Measurements from ENCODE around the gene CIITA.

The CIITA gene

DNA sequence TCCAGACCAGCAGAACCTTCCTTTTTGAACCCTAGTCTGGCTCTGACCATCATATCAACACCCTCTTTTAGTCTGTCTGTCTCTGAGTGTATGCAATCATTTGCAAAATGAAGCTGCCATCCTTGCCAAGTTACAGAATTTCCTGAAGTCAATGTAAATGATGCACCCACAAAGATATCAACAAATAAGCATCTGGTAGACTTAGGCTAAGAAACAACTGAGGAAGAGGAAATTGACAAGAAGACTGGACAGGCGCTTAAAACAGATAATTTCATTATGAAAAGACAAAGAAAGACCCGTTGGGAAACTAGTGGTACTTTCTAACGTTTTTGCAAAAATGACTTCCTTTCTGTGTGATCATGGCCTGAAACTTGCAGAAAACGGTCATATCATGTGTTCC is 24.7 kb upstream of the CIITA start:
- no peak for DNase-seq (ENCODE audit: low spot score)

DNA sequence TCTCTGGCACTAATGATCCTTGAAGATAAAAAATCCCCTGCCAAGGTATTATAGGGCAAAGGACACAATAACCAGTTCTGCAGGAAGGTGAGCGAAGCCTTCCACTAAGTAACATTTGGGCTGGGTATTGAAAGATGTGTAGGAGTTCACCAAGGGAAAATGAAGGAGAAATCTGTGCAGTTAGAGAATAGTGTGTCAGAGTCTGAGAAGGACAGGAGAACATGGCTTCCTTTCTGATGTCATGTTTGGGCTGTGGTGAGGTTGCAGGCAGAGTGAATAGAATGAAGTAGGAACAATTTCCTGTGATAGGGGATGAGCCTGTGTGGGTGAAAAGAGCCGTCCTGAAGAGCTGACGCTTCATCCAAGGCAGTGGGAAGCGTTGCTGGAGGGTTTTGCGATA is 24.1 kb upstream of the CIITA start:
- DNase-seq (ENCODE audit: low spot score) = no peak

DNA sequence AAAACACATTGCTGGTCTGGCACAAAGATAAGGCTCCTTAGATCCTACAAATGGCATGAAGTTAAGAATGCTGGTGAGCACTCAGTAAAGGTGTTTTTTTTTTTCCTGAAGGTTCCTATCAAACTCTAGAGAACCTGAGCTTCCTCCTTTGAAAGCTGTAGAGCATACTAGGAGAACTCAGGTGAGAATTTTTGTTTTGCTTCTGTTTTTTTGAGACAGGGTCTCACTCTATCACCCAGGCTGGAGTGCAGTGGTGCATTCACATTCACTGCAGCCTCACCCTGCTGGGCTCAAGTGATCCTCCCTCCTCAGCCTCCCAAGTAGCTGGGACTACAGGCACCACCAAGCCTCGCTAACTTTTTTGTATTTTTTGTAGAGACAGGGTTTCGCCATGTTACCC is 21.0 kb upstream of the CIITA start:
- no peak for DNase-seq (ENCODE audit: low spot score)

DNA sequence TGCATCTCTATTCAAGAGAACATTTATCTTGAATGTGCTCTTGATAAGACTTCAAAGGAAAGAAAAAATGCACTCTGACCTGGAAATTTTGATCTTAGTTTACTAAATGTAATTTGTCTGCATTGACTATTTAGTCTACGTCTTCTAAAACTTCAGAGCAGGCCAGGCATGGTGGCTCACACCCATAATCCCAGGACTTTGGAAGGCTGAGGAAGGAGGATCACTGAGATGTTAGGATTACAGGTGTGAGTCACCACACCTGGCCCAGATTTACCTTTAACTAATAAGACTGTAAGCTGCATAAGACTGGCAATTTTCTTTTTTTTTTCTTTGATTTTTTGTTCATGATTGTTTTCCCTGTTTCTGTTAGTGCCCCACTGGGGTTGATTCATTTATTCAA is 18.8 kb upstream of the CIITA start:
- DNase-seq (ENCODE audit: low spot score) = no peak

DNA sequence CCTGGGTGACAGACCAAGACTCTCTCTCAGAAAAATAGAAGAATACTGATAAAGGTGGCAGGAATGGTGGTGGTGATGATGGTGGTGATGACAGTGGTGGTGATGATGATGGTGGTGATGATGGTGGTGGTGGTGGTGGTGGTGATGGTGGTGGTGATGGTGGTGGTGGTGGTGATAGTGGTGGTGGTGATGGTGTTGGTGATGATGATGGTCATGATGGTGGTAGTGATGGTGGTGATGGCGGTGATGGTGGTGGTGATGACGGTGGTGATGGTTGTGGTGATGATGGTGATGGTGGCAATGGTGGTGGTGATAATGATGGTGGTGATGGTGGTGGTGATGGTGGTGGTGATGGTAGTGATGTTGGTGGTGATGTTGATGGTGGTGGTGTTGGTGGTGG is 18.0 kb upstream of the CIITA start:
- no peak for DNase-seq (ENCODE audit: low spot score)

DNA sequence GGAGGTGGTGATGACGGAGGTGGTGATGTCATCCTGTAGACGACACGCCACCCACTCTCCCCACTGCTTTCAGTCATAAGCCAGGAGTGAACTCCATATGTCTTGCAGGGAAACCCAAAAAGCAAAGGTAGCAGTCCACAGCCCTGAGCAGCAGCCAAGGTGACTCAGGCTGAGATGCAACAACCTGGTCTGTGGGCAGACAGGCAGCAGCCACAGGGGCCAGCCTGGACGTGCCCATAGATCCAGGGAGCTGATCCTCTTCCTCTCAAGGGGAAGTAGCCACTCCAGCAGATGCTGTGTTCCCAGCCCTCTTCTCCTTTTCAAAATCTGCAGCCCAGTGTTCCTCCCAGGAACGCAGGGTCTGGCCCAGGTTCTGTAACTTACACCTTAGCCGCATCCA is 17.3 kb upstream of the CIITA start:
- DNase-seq (ENCODE audit: low spot score) = no peak

DNA sequence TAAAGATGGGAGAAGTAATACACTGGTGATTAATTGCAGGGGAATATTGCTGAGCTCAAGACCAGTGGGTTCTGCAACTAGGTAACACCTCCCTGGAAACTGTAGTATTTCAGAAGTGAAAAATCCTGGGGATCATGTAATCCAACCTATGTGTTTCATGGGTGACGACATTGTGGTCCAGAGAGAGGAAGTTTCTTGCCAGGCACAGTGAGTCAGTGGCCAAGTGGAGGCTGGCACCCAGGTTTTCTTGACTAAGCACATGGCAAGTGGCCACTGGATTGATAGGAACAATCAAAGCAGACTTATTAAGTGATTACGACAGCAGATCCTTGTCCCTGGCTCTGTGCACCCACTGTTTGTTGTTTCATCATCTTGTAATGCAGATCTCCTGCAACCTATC is 14.6 kb upstream of the CIITA start:
- DNase-seq (ENCODE audit: low spot score) = no peak

DNA sequence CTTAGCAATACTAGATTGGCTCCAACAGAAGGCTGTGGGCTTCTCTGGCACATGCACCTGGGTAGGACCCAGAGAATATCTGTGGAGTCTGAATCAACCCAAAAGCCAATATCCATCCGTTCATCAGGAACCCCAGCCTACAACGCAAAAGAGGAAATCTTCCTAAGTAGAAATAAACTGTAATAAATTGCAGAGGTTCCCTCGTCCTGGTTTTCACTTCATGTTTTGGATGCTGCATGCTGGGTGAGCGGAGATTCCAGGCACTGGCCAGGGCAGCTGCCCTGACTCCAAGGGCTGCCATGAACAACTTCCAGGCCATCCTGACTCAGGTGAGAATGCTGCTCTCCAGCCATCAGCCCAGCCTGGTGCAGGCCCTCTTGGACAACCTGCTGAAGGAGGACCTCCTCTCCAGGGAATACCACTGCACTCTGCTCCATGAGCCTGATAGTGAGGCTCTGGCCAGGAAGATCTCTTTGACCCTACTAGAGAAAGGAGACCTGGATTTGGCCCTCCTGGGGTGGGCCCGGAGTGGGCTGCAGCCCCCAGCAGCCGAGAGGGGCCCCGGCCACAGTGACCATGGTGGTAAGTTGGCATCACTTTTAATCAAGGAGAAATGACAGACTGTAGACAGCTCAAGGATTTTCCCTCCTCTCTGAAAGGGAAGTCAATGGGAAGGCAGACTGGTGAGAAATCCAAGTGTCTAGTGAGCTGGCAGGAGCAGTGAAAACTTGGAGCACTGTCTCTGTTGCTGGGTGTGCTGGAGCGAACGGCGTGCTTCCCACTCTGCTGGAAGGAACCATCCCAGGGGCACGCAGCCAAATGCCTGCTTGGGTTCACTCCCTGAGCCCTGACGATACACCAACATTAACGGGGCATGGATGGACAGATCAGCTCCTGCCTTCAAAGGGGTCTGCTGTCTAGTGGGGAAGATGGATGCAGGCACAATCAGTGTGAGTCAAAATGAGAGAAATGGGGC is 10.7 kb upstream of the CIITA start:
- no peak for DNase-seq (ENCODE audit: low spot score)

DNA sequence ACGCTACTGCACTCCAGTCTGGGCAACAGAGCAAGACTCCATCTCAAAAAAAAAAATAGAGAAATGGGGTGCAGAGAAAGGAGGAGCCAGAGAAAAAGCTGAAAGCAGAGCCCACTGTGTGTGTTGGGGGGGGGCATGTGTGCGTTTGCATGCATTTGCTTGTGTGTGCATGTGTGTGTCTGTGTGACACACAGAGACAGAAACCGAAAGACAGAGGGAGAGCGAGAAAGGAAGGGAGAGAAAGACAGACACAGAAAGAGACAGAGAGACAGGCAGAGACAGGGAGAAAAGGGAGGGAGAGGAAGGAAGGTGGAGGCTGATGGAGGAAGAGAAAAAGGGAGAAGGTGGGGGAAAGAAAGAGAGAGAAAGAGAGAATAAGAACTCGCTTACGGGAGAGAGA is 9.8 kb upstream of the CIITA start:
- DNase-seq (ENCODE audit: low spot score) = no peak

DNA sequence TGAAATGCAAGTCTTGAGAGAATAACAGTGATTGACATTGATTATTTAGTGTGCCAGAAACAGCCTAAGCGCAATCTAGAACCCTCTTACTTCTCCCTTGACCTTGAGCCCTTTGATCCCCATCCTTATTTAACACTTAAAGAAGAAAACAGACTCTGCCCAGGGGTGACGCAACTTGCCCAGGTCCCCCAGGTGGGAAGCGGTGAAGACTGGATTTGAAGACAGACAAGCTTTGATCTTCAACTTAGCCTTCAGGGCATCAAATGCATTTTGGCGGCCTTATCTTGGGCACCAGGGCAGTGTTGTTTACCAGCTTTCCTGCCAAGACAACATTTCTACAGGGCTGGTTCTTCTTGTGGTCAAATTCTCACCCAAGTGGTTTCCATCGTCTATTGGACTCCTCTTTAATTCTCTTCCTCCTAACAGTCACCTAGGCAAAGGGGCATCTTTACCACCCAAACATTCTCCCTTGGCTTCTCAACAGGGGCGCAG is 8.9 kb upstream of the CIITA start:
- DNase-seq (ENCODE audit: low spot score) = no peak

DNA sequence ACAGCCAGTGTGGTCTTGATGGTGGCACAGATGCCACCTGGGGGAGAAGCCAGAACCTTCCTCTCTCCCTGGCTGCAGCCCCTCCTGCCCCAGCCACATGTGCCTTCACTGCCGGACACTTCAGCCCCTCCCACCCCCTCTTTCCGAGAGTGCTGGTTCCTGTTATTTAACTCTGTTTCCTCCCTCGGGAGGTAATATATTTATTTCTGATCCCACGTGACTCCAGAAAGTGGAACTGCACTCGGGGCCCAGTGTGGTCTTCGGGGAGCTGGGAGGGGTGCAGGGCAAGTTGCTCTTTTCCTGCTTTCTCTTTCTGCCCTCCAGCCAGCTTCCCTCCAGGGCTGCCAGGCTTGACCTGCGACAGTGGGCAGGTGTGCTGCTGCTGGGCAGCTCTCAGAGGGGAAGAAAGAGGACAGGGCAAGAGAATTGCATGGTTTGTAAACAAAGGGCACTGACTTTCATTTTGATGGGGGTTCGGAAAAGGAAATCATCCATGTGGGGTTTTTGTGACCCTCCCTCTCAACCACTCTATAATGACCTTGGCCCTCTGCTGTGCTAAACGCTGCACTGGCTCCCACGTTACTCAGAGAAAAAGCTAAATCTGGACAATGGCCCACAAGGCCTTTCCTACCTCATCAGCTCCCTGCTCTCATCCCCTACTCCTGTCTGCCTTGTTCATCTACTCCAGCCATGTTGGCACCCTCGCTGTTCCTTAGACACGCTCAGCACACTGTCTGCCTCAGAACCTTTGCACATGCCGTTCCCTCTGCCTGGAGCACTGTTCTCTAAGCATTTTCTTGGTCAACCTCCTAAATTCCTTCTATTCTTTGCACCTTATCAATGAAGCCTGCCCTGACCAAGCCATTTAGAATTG is 8.2 kb upstream of the CIITA start:
- no peak for DNase-seq (ENCODE audit: low spot score)

DNA sequence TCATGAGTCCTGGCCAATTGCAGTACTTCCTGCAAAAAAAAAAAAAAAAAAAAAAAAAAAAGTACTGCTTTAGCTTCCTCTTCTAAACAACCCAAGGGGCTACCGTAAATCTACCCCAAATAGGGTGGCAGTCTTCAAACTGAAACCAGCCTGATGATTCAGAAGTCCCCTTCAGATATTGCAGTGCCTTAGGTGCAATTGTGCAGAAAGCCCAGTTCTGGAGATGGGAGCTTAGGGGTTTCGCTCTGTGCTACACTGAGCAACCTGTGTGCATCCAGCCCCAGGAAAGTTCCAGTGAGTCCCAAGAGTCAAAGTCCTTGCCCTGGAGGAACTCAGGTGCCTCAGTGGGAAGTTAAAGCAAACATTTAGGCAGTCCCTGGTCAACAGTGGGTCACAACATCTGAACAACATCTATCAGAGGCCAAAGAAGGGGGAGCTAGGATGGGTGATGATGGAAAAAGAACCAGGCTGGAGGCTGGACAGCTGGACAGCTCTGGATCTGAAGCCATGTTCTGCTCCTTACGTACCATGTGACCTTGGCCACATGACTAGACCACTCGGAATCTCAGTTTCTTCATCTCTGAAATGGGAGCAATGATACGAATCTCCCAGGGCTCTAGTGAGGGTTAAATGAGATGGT is 6.7 kb upstream of the CIITA start:
- no peak for DNase-seq (ENCODE audit: low spot score)

DNA sequence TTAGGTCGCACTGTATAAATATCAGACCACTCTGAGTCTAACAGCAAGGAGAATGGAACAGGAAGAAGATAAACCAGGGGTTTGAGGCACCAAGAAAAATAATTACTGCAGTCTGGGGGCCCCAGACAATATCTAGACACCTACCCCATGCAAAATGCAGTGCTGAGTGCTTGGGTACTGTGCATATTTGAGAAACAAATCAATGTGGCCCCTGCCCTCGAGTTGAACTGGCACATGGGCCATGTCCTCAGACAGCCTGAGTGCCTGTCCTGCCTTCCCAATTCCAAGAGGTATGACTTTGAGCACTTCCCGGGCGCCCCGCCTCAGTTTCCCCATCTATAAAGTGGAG is 6.2 kb upstream of the CIITA start:
- DNase-seq (ENCODE audit: low spot score) = no peak

DNA sequence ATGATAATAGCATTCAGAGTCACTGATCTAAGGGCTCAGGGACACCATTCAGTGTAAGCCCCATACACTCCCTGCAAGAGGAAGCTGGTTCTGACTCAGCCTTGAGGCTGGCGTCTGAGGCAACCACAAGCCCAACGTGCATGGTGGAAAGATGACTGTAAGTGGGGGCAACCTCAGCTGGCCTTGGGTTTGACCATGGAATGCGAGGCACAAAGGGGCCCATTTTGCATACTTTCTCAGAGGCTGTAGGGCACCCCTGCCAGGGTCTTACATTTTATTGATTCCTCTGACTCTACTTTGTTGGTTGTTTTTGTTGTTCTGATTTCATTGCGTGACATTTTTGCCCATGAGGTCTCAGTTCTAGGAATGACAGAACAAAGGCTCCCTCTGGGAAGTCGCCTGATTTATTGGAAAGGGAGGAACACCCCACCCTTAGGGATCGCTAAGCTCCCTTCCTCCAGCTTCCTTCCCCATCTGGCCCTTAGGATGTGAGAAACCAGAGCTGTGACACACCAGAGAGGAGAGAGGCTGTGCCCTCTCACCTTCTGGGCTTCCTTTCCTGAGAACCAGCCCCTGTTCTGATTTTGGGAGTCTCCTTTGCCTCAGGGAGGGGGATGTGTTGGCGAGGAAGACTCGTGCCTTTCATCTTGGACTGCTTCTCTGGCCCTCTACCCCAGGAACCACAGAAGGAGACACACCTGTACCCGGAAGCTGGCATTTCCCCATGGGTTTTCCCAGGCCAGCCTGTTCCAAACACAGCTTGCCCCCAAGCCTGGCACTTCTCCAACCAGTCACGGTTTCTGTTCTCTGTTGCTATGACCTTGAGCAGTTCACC is 5.6 kb upstream of the CIITA start:
- DNase-seq (ENCODE audit: low spot score) = no peak

DNA sequence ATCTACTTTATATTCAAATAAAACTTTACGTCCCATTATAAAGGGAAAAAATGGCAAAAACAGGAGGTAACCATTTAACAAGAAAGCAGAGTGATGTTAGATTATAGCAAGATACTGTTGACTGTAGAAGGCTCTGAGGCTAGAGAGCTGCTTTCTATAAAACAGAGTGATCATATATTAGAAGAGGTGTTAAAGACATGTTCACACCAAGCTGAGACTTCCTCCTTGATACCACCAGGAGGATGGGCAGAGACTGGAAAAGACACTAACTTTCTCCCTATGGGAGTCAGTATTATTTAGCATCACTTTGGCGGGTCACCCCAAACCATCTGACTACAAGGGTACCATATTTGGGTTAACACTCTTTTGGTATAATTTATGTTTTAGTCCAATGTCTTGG is 687 bp upstream of the CIITA start:
- DNase-seq (ENCODE audit: low spot score) = no peak

DNA sequence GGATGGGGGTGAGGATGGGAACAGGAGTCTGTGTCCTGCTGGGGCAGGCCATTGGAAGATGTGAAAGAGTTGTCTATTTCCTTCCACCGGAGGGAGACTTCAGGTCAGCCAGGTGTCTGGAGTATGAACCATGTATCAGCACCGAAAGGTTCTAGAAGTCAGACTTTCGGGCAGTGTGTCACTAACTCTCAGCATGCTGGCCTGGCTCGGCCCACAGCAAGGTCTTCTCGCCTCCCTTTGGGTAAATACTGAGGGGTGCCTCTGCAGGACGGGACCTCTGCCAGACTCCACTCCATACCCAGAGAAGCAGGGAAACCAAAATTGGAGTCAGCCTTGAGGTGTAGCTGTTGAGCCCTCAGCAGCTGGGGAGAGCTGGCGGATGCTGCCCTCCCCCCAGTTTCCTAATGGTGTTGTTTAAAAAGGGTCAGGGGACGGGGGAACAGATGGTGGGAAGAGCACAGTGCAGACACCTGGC is 507 bp downstream of the CIITA start:
- DNase-seq (ENCODE audit: low spot score) = no peak

DNA sequence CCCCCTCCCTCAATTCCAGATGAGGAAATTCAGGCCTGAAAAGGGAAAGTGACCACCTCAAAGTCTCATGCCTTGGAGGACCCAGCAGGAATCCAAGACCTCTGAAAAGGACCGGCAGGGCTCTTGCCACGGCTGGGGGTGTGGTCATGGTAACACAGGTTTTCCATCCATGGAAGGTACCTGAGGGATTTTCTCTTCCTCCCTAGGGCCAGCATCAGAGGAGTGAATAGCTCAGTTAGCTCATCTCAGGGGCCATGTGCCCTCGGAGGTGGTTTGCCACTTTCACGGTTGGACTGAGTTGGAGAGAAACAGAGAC is 1.3 kb downstream of the CIITA start:
- no peak for DNase-seq (ENCODE audit: low spot score)

DNA sequence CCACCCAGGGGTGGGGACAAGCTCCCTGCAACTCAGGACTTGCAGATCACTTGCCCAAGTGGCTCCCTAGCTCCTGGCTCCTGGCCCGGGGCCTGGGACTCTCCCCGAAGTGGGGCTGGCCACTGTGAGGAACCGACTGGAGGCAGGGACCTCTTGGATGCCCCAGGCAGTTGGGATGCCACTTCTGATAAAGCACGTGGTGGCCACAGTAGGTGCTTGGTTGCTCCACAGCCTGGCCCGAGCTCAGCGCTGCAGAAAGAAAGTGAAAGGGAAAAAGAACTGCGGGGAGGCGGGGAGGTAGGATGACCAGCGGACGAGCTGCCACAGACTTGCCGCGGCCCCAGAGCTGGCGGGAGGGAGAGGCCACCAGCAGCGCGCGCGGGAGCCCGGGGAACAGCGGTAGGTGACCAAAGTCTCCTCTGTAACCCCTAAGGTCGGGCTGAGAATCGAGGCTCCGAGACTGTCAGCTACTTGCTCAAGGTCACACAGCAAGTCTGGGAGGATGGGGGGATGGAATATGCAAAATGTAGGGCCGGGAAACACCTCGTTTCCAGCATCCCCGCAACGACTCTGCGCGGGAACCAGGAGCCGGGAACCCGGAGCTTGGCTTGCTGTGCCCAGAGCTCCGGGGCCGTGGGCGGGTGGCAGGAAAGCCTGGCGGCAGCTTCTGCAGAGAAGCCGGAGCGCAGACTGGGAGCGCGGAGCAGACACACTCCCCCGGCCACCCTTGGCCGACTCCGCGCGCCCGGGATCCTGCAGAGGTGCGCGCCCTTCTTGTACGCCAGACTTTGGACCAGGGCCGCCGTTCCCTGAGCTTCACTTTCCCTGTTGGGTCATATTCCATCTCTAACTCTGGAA is 1.9 kb downstream of the CIITA start:
- DNase-seq (ENCODE audit: low spot score) = no peak

DNA sequence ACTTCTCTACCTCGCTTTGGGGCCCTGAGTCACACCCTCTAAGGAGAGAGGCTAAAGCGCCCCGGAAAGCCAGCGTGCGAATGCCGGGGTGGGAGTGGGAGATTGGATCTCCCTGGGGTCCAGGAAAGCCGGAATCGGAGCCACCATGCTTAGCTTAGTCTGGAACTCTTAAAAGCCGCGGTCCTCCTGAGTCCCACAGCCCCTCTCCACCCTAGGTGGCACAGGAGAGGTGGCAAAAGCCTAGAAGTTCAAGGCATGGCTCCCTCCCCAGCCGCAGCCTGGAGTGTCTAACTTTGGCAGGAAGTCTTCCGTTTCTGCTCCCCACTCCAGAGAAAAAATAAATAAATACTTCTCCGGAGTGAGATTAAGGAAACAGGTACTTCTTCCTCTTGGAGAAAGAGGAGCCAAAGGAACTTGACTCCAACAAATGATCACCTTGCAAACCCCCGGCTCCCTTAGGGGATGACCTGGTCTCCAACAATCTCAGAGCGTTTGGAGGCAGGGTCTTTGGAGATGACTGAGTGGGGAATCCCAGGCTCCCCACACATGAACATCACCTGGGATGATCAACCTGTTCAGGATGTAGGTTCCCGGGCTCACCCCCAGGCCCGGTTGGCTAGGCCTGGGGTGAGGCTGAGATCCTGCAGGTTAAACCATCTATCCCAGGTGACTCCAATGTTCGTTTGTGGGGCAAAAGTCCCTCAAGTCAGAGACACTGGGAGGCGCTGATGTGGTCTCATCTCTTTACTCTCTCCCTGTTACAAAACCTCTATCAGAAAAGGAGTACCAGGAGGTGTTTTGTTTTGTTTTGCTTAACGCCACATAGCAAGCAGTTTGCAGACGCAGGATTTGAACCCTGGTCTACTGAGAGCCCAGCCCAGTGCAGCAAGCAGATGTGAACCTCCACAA is 2.9 kb downstream of the CIITA start:
- DNase-seq (ENCODE audit: low spot score) = no peak

Measured in HuH-7.5 (cell line).